IPS-11a (cell line): ENCODE results near the gene PHAF1.

Source experiments
- H3K4me3 ChIP-seq: one replicate; pipeline ENCODE4 v1.5.1; 2013; ENCODE audit warnings: low read depth, low read length, control low read depth

PHAF1 gene

GRCh38 chr16:67177743-67178699 lies 68.3 kb downstream of the PHAF1 start:
- peak overlapping the region; percentile 63 for H3K4me3 ChIP-seq

GRCh38 chr16:67179421-67180080 lies 69.8 kb downstream of the PHAF1 start:
- H3K4me3 ChIP-seq = no peak overlapping the region

- H3K4me3 ChIP-seq = no peak overlapping the region
Measured at GRCh38 chr16:67180166-67180565, 70.4 kb downstream of the PHAF1 start.

- H3K4me3 ChIP-seq = no peak overlapping the region
Measured at GRCh38 chr16:67181346-67181745, 71.6 kb downstream of the PHAF1 start.

GRCh38 chr16:67182288-67182687 lies 72.5 kb downstream of the PHAF1 start:
- no peak overlapping the region for H3K4me3 ChIP-seq

- H3K4me3 ChIP-seq = peak overlapping the region; percentile 95
Measured at GRCh38 chr16:67183284-67183626, 73.5 kb downstream of the PHAF1 start.

GRCh38 chr16:67183627-67184452 lies 74.1 kb downstream of the PHAF1 start, which contains the start of gene MATCAP1:
Gene MATCAP1, minus strand, starts transcription at chr16:67183963. Its CDS starts 3,353 bp downstream, at chr16:67180610.
- peak within 1 kb of the TSS; percentile 95 for H3K4me3 ChIP-seq

GRCh38 chr16:67184453-67184994 lies 74.8 kb downstream of the PHAF1 start:
- H3K4me3 ChIP-seq = peak overlapping the region; percentile 95

GRCh38 chr16:67184995-67185650 lies 75.4 kb downstream of the PHAF1 start:
- peak overlapping the region; percentile 95 for H3K4me3 ChIP-seq

GRCh38 chr16:67185651-67186134 lies 76.0 kb downstream of the PHAF1 start:
- no peak overlapping the region for H3K4me3 ChIP-seq

- no peak overlapping the region for H3K4me3 ChIP-seq
Measured at GRCh38 chr16:67186550-67186950, 76.8 kb downstream of the PHAF1 start.

GRCh38 chr16:67187175-67187890 lies 77.6 kb downstream of the PHAF1 start:
- H3K4me3 ChIP-seq = no peak overlapping the region

- no peak overlapping the region for H3K4me3 ChIP-seq
Measured at GRCh38 chr16:67188323-67188722, 78.6 kb downstream of the PHAF1 start.

GRCh38 chr16:67188798-67189197 lies 79.1 kb downstream of the PHAF1 start:
- H3K4me3 ChIP-seq = no peak overlapping the region

GRCh38 chr16:67190041-67190440 lies 80.3 kb downstream of the PHAF1 start, which contains the start of gene EXOC3L1:
Gene EXOC3L1, minus strand, starts transcription at chr16:67190136. Its CDS starts 460 bp downstream, at chr16:67189676.
- H3K4me3 ChIP-seq = no peak within 1 kb of the TSS

GRCh38 chr16:67190448-67191399 lies 81.0 kb downstream of the PHAF1 start:
- H3K4me3 ChIP-seq = no peak overlapping the region

GRCh38 chr16:67191411-67191994 lies 81.8 kb downstream of the PHAF1 start:
- no peak overlapping the region for H3K4me3 ChIP-seq
